Measurements from ENCODE around the gene TMEM120B. TPM values are rescaled to one million over a fixed set of nuclear protein-coding genes. Genes with fewer than 3 reads are reported as not detected.

Gene TMEM120B
- total RNA-seq, 1 experiment from 2014 or later, result 22.3 TPM

DNA sequence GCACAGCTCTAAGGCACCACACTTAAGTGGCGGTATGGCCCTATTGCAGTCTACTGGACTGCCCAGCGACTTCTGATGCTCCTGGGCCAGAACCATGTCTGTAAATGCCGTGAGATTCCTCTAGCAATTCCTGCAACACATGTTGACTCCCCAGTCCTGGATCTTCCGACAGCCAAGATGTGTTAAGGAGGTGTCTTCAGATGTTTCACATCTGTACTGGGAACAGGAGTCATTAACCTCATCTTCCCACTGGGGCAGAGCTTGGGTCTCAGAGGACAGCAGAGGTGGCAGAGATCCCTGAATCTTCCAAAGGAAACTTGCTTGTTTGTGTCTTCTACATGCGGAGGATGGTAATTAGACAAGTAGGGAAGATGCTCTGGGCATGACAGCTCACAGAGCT, 8.2 kb downstream of the TMEM120B start:
- TF ChIP-seq, protein P1, sequence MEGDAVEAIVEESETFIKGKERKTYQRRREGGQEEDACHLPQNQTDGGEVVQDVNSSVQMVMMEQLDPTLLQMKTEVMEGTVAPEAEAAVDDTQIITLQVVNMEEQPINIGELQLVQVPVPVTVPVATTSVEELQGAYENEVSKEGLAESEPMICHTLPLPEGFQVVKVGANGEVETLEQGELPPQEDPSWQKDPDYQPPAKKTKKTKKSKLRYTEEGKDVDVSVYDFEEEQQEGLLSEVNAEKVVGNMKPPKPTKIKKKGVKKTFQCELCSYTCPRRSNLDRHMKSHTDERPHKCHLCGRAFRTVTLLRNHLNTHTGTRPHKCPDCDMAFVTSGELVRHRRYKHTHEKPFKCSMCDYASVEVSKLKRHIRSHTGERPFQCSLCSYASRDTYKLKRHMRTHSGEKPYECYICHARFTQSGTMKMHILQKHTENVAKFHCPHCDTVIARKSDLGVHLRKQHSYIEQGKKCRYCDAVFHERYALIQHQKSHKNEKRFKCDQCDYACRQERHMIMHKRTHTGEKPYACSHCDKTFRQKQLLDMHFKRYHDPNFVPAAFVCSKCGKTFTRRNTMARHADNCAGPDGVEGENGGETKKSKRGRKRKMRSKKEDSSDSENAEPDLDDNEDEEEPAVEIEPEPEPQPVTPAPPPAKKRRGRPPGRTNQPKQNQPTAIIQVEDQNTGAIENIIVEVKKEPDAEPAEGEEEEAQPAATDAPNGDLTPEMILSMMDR (conservative IDR thresholded peaks at IDR 0.05; ENCODE audit: low read depth, low read length), result no peak
- no peak for TF ChIP-seq EZH2 (IDR thresholded peaks at IDR 0.05; ENCODE audit: borderline replicate concordance, low read depth, low read length, poor library complexity, severe bottlenecking)
- CTCF ChIA-PET, result no interaction called here
- H3K27ac ChIP-seq (ENCODE audit: low read depth, low read length, poor library complexity, severe bottlenecking), result no peak overlapping the region
- BruUV-seq (replicated peaks), result no TSS peak
- H3K36me3 ChIP-seq (ENCODE audit: insufficient read depth, low read length, poor library complexity, severe bottlenecking), result no peaks in the 10 kb centered on the region
- no peak for DNase-seq (ENCODE audit: low spot score)
- H3K4me1 ChIP-seq (ENCODE audit: insufficient read depth, low read length, poor library complexity, severe bottlenecking), result no peaks in the 10 kb centered on the region
- POLR2A ChIA-PET (ENCODE audit: low non-redundant PET), result no interaction called here
- H3K27me3 ChIP-seq (replicated peaks; ENCODE audit: insufficient read depth, low read depth, low read length, poor library complexity), result no peaks in the 10 kb centered on the region
- H3K4me3 ChIP-seq (ENCODE audit: low read depth, low read length, poor library complexity, severe bottlenecking), result no peak overlapping the region
- H3K9me3 ChIP-seq (ENCODE audit: low read depth, low read length, poor library complexity, severe bottlenecking), result no peaks in the 10 kb centered on the region
- intact Hi-C loops (cut with micrococcal nuclease; ENCODE audit: unreplicated experiment), result no loop called here

DNA sequence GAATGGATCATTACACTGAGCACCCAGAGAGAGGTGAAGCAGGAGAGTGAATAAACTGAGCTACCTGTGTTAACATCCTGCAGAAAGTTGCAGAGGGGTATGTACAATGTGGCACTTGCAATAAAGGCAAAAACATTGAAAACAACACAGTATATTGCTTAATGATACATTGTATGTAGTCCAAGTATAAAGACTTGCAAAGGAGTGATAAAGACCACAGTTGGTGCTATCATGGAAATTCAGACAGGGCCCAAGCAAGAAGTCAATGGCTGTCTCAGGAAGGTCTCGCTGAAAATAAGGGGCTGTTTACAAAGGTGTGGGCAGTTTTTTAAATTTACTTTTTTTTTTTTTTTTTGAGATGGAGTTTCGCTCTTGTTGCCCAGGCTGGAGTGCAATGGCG, 10.0 kb downstream of the TMEM120B start:
- Histone ChIP-seq H3K36me3 (ENCODE audit: insufficient read depth, low read length, poor library complexity, severe bottlenecking) (no peaks in the 10 kb centered on the region), H3K4me3 (ENCODE audit: low read depth, low read length, poor library complexity, severe bottlenecking) (no peak overlapping the region), H3K4me1 (ENCODE audit: insufficient read depth, low read length, poor library complexity, severe bottlenecking) (no peaks in the 10 kb centered on the region), H3K27ac (ENCODE audit: low read depth, low read length, poor library complexity, severe bottlenecking) (no peak overlapping the region), H3K27me3 (replicated peaks; ENCODE audit: insufficient read depth, low read depth, low read length, poor library complexity) (no peaks in the 10 kb centered on the region), H3K9me3 (ENCODE audit: low read depth, low read length, poor library complexity, severe bottlenecking) (no peaks in the 10 kb centered on the region)
- BruUV-seq (replicated peaks), result no TSS peak
- DNase-seq (ENCODE audit: low spot score), result no peak
- intact Hi-C loops (cut with micrococcal nuclease; ENCODE audit: unreplicated experiment), result no loop called here
- ChIA-PET CTCF (no interaction called here), POLR2A (ENCODE audit: low non-redundant PET) (no interaction called here)
- TF ChIP-seq, protein P1 (conservative IDR thresholded peaks at IDR 0.05; ENCODE audit: low read depth, low read length), result no peak
- TF ChIP-seq EZH2 (IDR thresholded peaks at IDR 0.05; ENCODE audit: borderline replicate concordance, low read depth, low read length, poor library complexity, severe bottlenecking), result no peak

DNA sequence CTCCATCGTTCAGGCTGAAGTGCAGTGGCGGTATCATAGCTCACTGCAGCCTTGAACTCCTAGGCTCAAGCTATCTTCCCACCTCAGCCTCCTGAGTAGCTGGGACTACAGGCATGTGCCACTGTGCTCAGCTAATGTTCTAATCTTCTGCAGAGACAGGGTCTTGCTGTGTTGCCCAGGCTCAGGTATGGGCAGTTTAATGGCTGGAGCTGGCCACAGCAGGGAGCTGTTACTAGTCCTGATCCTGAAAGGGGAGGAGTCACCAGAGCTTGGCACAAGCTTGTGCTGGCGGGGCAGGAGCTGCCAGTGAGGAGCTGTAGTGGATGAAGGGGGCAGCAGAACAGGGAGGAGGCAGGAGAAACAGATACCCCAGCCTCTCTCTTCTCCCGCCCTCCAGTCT, 10.6 kb downstream of the TMEM120B start:
- no peak for DNase-seq (ENCODE audit: low spot score)
- CTCF ChIA-PET, result no interaction called here

More for the DNA sequence above, 10.6 kb downstream of the TMEM120B start:
- BruUV-seq (replicated peaks), result no TSS peak
- POLR2A ChIA-PET (ENCODE audit: low non-redundant PET), result no interaction called here
- no peak overlapping the region for H3K4me3 ChIP-seq (ENCODE audit: low read depth, low read length, poor library complexity, severe bottlenecking)
- intact Hi-C loops (cut with micrococcal nuclease; ENCODE audit: unreplicated experiment), result no loop called here
- H3K9me3 ChIP-seq (ENCODE audit: low read depth, low read length, poor library complexity, severe bottlenecking), result no peaks in the 10 kb centered on the region
- H3K27me3 ChIP-seq (replicated peaks; ENCODE audit: insufficient read depth, low read depth, low read length, poor library complexity), result no peaks in the 10 kb centered on the region
- TF ChIP-seq, protein P1 (conservative IDR thresholded peaks at IDR 0.05; ENCODE audit: low read depth, low read length), result no peak
- no peak for TF ChIP-seq EZH2 (IDR thresholded peaks at IDR 0.05; ENCODE audit: borderline replicate concordance, low read depth, low read length, poor library complexity, severe bottlenecking)
- no peaks in the 10 kb centered on the region for H3K4me1 ChIP-seq (ENCODE audit: insufficient read depth, low read length, poor library complexity, severe bottlenecking)
- H3K27ac ChIP-seq (ENCODE audit: low read depth, low read length, poor library complexity, severe bottlenecking), result no peak overlapping the region
- H3K36me3 ChIP-seq (ENCODE audit: insufficient read depth, low read length, poor library complexity, severe bottlenecking), result no peaks in the 10 kb centered on the region

All from A673 (cell line).